Left ventricle myocardium inferior (tissue), 1 donor: ENCODE measurements around the gene MAP3K3. TPM values are rescaled to one million over a fixed set of nuclear protein-coding genes. Genes with fewer than 3 reads are reported as not detected.

ENCODE experiments used
- DNase-seq: peaks from one replicate; pipeline ENCODE4 v3.0.0-alpha.2; 2020
- H3K27ac ChIP-seq: fragments of 200-600 bp; replicated peaks from 2 replicates; pipeline ENCODE4 v1.8.0; 2021
- H3K27me3 ChIP-seq: fragments of 200-600 bp; 2 replicates; pipeline ENCODE4 v1.8.0; 2021; ENCODE audit warnings: low read depth
- H3K36me3 ChIP-seq: fragments of 200-600 bp; 2 replicates; pipeline ENCODE4 v1.8.0; 2021
- H3K4me1 ChIP-seq: fragments of 200-600 bp; 2 replicates; pipeline ENCODE4 v1.8.0; 2021
- H3K4me3 ChIP-seq: fragments of 200-600 bp; 2 replicates; pipeline ENCODE4 v1.8.0; 2021; ENCODE audit warnings: mild to moderate bottlenecking, moderate library complexity
- H3K9me3 ChIP-seq: fragments of 200-600 bp; replicated peaks from 2 replicates; pipeline ENCODE4 v1.8.0; 2021
- intact Hi-C: fragments of 100-400 bp; cut with micrococcal nuclease; formaldehyde crosslinking; loops from one replicate; pipeline ENCODE4 v1.11.0; 2022
- total RNA-seq: library from RNA; stranded (reverse); fragmentation: NEBNext Ultra II Directional; extraction: Animal tissue kit (Norgen Biotek cat#: 25700); gene quantifications from one replicate; pipeline ENCODE4 v1.2.1, GENCODE V29; 2021
- TF ChIP-seq, protein P1 (sequence below): fragments of 200-600 bp; IDR thresholded peaks from 2 replicates; pipeline ENCODE4 v1.8.0; 2021; ENCODE audit warnings: antibody characterized with exemption, mild to moderate bottlenecking, borderline replicate concordance
- donor health status: DM: no; HTN: yes; CAD: no; lungs with severe emphysema.

The MAP3K3 gene
- total RNA-seq, 1 donor from 2014 or later = 41.3 TPM

DNA sequence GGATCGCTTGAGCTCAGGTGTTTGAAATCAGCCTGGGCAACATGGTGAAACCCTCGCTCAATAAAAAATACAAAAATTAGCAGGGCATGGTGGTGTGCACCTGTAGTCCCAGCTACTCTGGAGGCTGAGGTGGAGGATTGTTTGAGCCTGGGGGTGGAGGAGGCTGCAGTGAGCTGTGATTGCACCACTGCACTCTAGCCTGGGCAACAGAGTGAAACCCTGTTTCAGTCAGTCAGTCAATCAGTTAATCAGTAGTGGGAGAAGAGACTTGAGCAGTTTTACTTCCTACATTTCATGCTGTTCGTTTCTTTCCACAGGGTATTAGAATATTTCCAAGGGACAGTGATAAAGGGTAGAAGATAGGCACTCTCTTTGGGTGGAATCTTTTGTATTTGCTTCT lies 8.8 kb downstream of the MAP3K3 start:
- H3K4me3 ChIP-seq = no peak overlapping the region
- TF ChIP-seq, protein P1, sequence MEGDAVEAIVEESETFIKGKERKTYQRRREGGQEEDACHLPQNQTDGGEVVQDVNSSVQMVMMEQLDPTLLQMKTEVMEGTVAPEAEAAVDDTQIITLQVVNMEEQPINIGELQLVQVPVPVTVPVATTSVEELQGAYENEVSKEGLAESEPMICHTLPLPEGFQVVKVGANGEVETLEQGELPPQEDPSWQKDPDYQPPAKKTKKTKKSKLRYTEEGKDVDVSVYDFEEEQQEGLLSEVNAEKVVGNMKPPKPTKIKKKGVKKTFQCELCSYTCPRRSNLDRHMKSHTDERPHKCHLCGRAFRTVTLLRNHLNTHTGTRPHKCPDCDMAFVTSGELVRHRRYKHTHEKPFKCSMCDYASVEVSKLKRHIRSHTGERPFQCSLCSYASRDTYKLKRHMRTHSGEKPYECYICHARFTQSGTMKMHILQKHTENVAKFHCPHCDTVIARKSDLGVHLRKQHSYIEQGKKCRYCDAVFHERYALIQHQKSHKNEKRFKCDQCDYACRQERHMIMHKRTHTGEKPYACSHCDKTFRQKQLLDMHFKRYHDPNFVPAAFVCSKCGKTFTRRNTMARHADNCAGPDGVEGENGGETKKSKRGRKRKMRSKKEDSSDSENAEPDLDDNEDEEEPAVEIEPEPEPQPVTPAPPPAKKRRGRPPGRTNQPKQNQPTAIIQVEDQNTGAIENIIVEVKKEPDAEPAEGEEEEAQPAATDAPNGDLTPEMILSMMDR = no peak
- no peaks in the 10 kb centered on the region for H3K27me3 ChIP-seq
- intact Hi-C loops = no loop called here
- no peak for DNase-seq
- H3K9me3 ChIP-seq = no peaks in the 10 kb centered on the region
- H3K36me3 ChIP-seq = peaks cover 29% of the 10 kb centered on the region
- peaks cover 89% of the 10 kb centered on the region for H3K4me1 ChIP-seq
- no peak overlapping the region for H3K27ac ChIP-seq

DNA sequence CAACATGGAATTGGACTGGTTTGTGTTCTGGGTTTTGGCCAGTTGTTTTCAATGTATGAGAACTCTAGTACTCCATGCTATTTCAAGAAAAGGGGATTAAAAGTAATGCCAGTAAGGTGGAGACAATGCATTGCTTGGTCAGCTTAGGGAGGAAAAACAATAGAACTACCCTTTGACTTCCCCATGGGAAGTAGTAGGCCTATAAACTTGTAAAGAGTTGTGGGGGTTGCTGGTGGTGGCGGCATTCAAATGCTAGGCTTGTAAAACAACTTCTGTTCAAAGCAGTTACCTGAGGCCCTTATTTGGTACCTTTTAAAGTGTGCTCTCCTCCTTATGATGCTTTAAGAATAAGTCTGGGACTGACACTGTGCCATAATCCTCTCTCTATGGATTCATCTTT lies 9.4 kb downstream of the MAP3K3 start:
- Histone ChIP-seq H3K27ac (no peak overlapping the region), H3K9me3 (no peaks in the 10 kb centered on the region), H3K36me3 (peaks cover 34% of the 10 kb centered on the region), H3K4me3 (no peak overlapping the region), H3K27me3 (no peaks in the 10 kb centered on the region), H3K4me1 (peaks cover 89% of the 10 kb centered on the region)
- TF ChIP-seq, protein P1 = no peak
- DNase-seq = no peak
- intact Hi-C loops = no loop called here

DNA sequence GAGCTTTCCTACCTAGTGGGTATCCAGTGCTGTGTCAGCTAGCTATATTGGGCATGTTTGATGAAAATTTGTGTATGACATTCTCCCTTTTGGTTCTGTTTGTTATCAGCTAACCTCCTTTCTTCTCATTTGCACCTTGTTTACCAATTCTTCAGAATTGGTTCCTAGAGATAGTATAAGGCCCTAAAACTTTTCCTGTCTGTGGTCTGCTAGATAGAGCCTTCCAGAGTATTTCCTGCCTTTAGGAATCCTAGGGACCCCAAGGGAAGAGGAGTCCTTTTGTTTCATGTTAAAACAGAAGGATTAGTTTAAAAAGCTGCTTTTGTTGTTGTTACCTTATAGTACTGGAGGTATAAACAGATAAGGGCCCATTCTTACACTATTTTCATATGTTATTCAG lies 11.5 kb downstream of the MAP3K3 start:
- H3K36me3 ChIP-seq = peaks cover 42% of the 10 kb centered on the region
- no peak overlapping the region for H3K4me3 ChIP-seq
- peaks cover 80% of the 10 kb centered on the region for H3K4me1 ChIP-seq
- intact Hi-C loops = no loop called here
- no peaks in the 10 kb centered on the region for H3K9me3 ChIP-seq
- H3K27ac ChIP-seq = peak overlapping the region; percentile 61
- DNase-seq = no peak
- TF ChIP-seq, protein P1 = no peak
- H3K27me3 ChIP-seq = no peaks in the 10 kb centered on the region

DNA sequence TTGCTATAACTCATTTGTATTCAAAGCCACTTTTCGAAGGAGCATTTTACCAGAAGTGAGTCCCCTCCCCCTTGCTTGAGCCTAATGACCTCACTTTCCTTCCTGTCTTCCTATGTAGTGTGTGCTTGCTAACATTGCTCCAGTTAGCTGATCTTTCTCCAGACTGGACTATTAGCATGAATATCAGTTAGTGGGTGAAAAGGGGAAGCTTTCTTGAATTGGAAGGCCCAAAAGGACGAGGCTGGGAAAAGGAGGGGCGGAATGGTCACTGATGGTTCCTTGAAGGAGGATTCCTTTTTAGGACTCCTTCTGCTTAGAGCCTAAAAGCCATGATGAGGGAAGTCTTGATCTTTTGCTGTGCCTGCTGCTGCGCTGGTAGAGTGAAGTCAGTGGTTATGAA lies 11.9 kb downstream of the MAP3K3 start:
- no peak for DNase-seq
- intact Hi-C loops = no loop called here
- Histone ChIP-seq H3K4me1 (peaks cover 76% of the 10 kb centered on the region), H3K27ac (peak overlapping the region; percentile 61), H3K36me3 (peaks cover 42% of the 10 kb centered on the region), H3K9me3 (no peaks in the 10 kb centered on the region), H3K4me3 (no peak overlapping the region), H3K27me3 (no peaks in the 10 kb centered on the region)
- TF ChIP-seq, protein P1 = no peak

DNA sequence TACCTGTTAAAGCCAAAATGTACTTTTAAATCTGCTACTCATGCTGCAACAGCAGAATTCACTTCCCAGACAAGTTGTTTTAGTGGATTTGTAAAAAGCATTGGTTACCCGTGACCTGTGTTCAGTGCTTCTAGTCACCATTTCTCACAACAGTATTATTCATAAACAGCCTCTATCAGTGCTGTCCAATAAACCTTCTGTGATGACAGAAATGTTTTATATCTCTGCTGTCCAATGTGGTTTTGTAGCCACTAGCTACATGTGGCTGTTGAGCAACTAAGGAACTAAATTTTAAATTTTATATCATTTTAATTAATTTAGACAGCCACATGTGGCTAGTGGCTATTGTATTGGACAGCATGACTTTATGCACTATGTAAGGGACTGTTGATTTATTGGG lies 12.6 kb downstream of the MAP3K3 start:
- Histone ChIP-seq H3K27me3 (no peaks in the 10 kb centered on the region), H3K9me3 (no peaks in the 10 kb centered on the region), H3K36me3 (peaks cover 42% of the 10 kb centered on the region), H3K4me3 (no peak overlapping the region), H3K27ac (peak overlapping the region; percentile 61), H3K4me1 (peaks cover 70% of the 10 kb centered on the region)
- DNase-seq = no peak
- TF ChIP-seq, protein P1 = no peak
- intact Hi-C loops = no loop called here

DNA sequence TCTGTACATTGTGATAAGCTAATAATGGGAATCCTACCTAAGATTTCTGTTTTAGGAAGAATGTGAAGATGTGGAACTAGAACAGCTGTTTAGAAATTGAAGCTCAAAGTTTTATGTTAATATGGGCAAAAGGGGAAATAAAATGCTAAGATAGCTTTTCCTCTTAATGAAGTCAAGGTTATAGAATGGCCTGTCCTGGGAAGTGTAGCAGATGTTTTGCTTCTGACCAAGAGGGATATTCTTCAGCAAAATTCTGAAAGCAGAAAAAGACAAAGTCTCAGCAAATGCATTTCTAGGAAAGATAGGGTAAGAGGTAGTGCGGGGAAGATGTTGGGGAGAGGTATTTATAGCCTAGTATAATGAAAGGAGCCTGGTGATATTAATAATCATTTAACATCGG lies 13.1 kb downstream of the MAP3K3 start:
- Histone ChIP-seq H3K27ac (peak overlapping the region; percentile 61), H3K9me3 (no peaks in the 10 kb centered on the region), H3K4me3 (no peak overlapping the region), H3K4me1 (peaks cover 69% of the 10 kb centered on the region), H3K27me3 (no peaks in the 10 kb centered on the region), H3K36me3 (peaks cover 42% of the 10 kb centered on the region)
- no peak for DNase-seq
- TF ChIP-seq, protein P1 = no peak
- intact Hi-C loops = no loop called here
